GM21737 (cell line): Measurements from ENCODE around the gene CDC7.
A peak's percentile ranks its signal among the peaks of the same experiment; 100 is the strongest.
"Not testable (repeated sequence)": the region's sequence is repeated elsewhere in the genome, so short reads cannot be mapped to it uniquely, and the experiment has no call there.

Source experiments
- ATAC-seq: cut with Tn5 transposase; IDR thresholded peaks from one replicate; pipeline ENCODE4 v1.9.1; 2021; ENCODE audit warnings: mild to moderate bottlenecking, moderate library complexity; ENCODE audit not compliant: unreplicated experiment

The CDC7 gene

DNA sequence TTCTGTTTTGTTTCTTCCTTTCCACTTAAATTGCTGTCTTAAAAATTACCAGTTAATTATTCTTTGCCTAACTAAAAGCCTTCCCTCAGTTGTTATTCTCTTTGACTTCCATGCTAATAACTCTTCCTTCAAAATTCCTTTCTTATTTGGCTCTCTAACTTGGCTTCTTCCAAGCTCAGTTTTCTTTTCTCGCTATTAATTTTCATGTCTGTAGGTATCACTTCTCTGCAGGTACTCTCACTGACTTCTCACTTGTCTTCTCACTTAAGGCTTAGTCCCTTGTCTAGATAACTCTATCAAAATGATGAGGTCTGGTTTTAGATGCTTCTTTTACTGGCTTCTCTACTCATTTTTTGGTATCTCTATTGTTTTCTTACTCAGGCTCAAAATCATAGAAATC is 10.1 kb downstream of the CDC7 start:
- no peak for ATAC-seq

DNA sequence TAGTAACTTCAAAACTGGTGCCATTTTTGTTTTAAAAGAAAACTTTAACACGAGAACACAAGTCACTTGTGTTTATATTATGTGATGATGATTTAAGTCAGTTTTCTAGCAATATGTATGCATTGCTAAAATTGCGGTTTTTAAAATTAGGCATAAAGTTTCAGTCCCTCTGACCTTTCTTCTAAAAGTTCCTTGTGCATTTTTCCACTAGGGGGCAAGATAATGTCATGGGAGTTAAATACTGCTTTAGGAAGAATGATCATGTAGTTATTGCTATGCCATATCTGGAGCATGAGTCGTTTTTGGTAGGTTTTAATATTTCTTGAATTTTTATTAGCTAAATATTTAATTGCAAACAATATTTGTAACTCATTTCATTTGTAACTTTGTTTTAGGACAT is 10.7 kb downstream of the CDC7 start:
- ATAC-seq, result no peak

- no peak for ATAC-seq
Measured at GRCh38 chr1:91513160-91513559, 12.5 kb downstream of the CDC7 start.

DNA sequence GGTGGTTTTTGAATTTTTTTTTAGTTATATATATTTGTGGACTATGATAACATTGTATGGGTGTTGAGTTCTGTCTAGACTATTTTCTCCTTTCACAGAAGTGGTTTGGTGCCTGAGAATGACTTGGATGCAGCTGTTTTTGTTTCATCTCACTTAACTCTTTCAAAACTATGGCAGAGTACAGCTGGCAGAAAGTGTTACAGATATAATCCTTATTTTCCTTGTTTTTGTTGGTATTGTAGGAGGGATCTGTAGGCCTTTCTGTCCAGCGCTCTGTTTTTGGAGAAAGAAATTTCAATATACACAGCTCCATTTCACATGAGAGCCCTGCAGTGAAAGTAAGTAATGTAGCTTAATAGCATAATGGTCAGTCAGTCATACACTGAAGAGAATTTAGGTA is 13.1 kb downstream of the CDC7 start:
- no peak for ATAC-seq

GRCh38 chr1:91515994-91516393 is 15.3 kb downstream of the CDC7 start:
- no peak for ATAC-seq

- not testable (repeated sequence) for ATAC-seq
Measured at GRCh38 chr1:91516605-91517004, 16.0 kb downstream of the CDC7 start.

DNA sequence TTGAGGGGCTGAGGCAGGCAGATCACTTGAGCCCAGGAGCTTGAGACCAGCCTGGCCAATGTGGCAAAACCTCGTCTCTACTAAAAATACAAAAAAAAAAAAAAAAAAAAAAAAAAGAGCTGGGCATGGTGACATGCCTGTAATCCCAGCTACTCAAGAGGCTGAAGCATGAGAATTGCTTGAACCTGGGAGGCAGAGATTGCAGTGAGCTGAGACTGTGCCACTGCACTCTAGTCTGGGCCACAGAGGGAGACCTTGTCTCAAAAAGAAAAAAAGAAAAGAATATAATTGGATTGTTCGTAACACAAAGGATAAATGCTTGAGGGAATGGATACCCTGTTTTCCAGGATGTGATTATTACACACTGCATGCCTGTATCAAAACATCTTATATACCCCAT is 18.5 kb downstream of the CDC7 start:
- ATAC-seq, result not testable (repeated sequence)

DNA sequence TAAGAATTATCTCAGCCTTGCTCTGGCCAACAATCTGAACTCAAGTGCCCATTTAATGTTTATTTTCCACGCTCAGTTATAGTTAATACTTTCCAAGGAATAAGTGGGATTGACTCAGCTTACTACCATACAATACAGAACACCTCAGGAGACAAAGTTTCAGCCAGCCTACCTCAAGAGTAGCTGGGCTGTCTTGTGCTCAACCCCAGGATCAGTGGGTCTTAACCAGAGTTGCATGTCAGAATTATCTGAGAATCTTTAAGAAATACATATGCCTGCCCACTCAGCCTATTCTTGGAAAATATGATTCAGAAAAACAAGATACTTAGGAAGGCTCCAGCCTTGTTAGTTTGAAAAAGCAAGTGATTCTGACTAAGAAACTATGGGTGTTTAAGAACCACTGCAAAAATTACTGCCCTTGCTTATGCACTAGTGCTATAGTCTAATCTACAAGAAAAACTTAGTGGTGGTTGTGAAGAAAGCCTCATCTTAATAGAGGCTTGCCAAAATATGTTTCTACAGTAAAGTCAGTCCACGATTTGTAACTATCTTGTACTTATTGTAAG is 20.4 kb downstream of the CDC7 start:
- no peak for ATAC-seq

GRCh38 chr1:91523482-91523881 is 22.8 kb downstream of the CDC7 start:
- ATAC-seq, result peak; percentile 100

DNA sequence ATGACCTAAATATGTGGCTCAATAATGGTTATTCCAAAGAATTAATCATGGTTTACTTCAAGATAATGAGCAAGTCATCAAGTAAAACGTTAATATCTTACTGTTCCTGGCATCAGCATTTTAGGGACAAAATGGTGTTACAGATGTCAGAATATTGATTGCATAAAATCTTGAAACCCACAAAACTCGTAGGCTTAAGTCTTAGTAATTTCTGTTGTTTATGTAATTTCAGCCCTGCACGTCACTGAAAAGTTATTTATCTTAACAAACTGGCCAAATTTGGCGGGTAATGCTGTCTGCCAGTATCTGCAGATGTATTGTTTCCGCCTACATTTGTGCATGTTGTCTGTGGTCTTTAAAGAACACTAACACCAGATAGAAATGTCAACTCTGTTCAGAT is 25.8 kb downstream of the CDC7 start:
- ATAC-seq, result no peak

- ATAC-seq, result no peak
Measured at GRCh38 chr1:91527266-91527765, 26.7 kb downstream of the CDC7 start.

DNA sequence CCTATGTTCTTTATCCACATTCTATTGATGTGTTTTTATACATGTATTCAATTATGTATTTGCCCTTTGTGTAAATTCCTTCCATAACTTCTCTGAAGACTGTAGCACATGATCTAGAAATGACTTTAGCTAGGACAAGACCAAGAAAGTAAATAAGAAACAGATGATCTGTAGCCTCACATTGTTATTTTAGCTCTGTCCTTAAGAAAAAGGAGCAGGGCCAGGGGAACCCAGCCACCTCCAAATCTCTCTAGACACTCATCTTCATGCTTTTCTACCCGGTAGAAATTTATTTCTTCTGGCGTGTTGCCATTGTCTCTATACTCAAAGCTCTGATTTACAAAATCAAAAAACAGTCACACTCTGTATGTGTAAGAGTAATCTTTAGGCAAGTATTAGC is 27.1 kb downstream of the CDC7 start:
- no peak for ATAC-seq

- ATAC-seq, result no peak
Measured at GRCh38 chr1:91529856-91530255, 29.2 kb downstream of the CDC7 start.

DNA sequence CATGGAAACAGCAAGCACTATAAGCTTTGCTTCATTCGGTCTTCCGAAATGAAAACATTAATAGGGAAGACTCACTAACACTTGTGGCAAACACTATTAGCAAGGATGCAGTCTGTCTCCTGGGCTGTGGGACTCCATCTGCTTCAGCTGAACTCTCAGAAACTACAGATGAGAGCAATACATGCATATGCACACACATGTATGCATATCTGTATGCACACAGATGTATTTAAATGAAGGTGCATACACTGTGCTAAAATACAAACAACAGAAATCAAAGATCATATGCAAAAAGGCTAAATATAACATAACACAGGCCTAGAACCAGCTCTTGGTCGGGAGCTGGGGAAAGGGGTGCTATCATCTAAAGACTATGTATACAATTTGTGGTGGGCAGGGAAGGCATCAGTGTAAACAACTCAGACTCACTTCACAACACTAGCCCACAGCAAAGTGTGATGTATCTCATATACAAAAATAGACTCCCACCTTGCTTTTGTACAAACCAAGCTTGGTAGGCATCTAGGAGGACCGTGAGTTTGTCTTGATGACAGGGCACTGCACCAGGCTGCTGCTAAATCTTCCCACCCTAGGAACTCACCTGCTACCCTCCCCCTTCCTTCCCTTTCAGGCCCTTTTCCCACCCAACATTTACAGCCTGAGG is 32.8 kb downstream of the CDC7 start:
- no peak for ATAC-seq

GRCh38 chr1:91535441-91535840 is 34.8 kb downstream of the CDC7 start:
- ATAC-seq, result no peak

- no peak for ATAC-seq
Measured at GRCh38 chr1:91537281-91537986, 36.8 kb downstream of the CDC7 start.

- no peak for ATAC-seq
Measured at GRCh38 chr1:91537987-91538304, 37.3 kb downstream of the CDC7 start.

DNA sequence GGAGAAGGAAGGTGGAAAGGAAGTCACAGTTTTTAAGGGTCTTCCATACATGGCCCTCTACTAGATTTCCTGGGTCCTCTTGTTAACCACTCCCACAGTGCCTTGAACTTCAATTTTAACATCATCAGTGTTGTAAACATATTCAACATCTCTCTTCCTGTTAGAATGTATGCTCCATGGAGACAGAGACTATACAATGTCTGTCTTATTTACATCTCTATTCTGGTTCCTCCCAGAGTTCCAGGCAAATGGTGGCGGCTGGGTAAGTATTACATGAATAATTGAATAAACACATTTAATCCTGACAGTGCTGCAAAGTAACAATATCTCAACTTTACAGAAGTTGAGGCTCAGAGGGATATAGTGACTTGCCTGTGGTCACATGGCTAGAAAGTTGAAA is 40.3 kb downstream of the CDC7 start:
- no peak for ATAC-seq

- no peak for ATAC-seq
Measured at GRCh38 chr1:91541918-91542533, 41.4 kb downstream of the CDC7 start.

DNA sequence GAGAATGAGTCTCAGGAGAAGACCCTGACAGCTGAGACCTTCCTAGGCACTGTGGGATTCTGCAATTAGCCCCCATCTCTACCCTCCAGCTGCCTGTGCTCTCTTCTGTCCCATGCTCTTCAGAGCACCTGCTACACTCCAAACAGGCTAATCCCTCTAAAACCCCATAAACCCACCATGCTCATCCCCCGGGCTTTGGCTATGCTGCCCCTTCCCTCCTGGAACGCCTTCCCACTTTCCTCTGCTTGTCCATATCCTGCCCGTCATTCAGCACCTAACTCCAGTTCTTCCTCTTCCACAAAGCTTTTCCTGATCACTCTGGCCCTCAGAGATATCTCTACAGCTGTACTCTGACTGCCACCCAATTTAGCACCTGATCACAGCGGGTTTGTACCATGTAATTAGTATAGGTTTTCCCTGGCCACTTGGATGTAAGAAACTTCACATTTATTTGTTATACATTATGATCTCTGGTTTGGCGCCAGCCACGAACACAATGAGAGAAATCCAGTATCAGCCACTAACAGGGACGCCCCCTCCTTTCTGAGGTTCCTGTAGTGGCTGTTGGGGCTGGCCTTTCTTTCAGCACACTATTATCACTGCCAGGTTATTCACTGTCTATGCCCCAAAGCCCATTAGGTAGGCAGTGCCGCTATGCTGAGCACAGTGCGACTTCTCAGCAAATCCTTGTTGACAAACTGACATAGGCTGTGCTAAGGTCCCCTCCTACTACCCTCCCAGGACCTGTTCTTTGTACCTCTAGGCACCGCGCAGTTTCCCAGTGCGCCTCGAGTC is 45.1 kb downstream of the CDC7 start:
- no peak for ATAC-seq

DNA sequence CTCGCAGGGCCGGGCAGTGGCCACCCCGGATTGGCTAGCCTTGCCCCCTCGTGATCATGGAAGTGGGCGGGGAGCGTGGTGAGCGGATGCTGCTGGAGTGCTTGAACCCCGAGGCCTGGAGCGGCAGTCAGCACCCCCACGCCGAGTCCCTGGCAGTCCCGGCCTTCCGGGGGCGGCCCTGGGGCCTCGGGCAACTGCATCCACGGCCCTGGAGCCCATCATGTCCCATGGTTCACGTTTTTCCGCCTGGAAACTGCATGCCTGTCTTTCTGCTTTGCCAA is 45.6 kb downstream of the CDC7 start:
- ATAC-seq, result no peak
